K562 (cell line): Measurements from ENCODE around the gene DBNDD1. TPM values are rescaled to one million over a fixed set of nuclear protein-coding genes. Genes with fewer than 3 reads are reported as not detected.

Experiments
- ATAC-seq: fragments of 200-7000 bp; cut with Tn5 transposase; 3 replicates; pipeline ENCODE4 v1.9.1; 2020; ENCODE audit warnings: moderate library complexity
- BruUV-seq: library from RNA; stranded (reverse); fragments of 400-500 nt; replicated peaks from 2 replicates; lab custom pipeline; 2021; lab: Mats Ljungman, UMichigan
- CTCF ChIA-PET: fragments of 300-600 bp; formaldehyde crosslinking; extraction: SDS; loops from one replicate; lab custom pipeline; 2021; ENCODE audit warnings: low intra/inter-chr PET ratio; lab: Yijun Ruan, JAX
- POLR2A ChIA-PET: fragments of 300-600, 350-650 bp; sonication (Branson Sonifier 250); formaldehyde crosslinking; extraction: SDS; loops from one replicate; lab custom pipeline; 2021; ENCODE audit warnings: antibody characterized with exemption, inconsistent platforms; lab: Yijun Ruan, JAX
- DNase-seq, 4 experiments: peaks; one replicate each; pipeline versions ENCODE4 v3.0.0 to v3.0.0-alpha.2; 2011 to 2018; ENCODE audit warnings: low spot score in 3 of 4, mixed read lengths in 3 of 4; ENCODE audit errors: extremely low read depth in 1 of 4
- FAIRE-seq: peaks from 2 replicates; lab custom pipeline; 2011; peaks lifted over from hg19 to GRCh38; lab: Jason Lieb, UNC
- H2AFZ ChIP-seq: 2 replicates; pipeline ENCODE4 v1.6.0; 2011; ENCODE audit warnings: low read depth, low read length, control low read depth, inconsistent platforms
- H3K27ac ChIP-seq: fragments of 200-600 bp; 3 replicates; pipeline ENCODE4 v1.8.0; 2011; ENCODE audit warnings: low read depth, mild to moderate bottlenecking, control low read depth, inconsistent platforms, low read length, moderate library complexity, mixed read lengths; ENCODE audit errors: extremely low read depth
- H3K27me3 ChIP-seq, 2 experiments: fragments of 300-600 bp in 1 of 2; 2 replicates in 1 of 2; 3 replicates in 1 of 2; pipeline versions ENCODE4 v1.6.0 to v1.8.0; 2011; ENCODE audit warnings: inconsistent platforms in 2 of 2, low read length in 2 of 2, mild to moderate bottlenecking in 1 of 2, mixed read lengths in 1 of 2, moderate library complexity in 1 of 2; ENCODE audit not compliant: control insufficient read depth in 2 of 2, insufficient read depth in 2 of 2
- H3K36me3 ChIP-seq: fragments of 300-600 bp; 3 replicates; pipeline ENCODE4 v1.8.0; 2011; ENCODE audit warnings: mild to moderate bottlenecking, low read length, inconsistent platforms; ENCODE audit not compliant: control insufficient read depth, insufficient read depth
- H3K4me1 ChIP-seq, 2 experiments: fragments of 200-600 bp in 1 of 2; replicated peaks in 1 of 2; 2 replicates in 1 of 2; 3 replicates in 1 of 2; pipeline versions ENCODE4 v1.5.1 to v1.8.0; 2011; ENCODE audit warnings: inconsistent platforms in 2 of 2, low read length in 2 of 2, mild to moderate bottlenecking in 1 of 2, mixed read lengths in 1 of 2, moderate library complexity in 1 of 2; ENCODE audit not compliant: control insufficient read depth in 2 of 2, insufficient read depth in 2 of 2
- H3K4me2 ChIP-seq: 2 replicates; pipeline ENCODE4 v1.6.1; 2011; ENCODE audit warnings: low read length, control low read depth, inconsistent platforms, mixed read lengths; ENCODE audit not compliant: insufficient read depth
- H3K4me3 ChIP-seq: fragments of 200-600 bp; sonication (generic), shearing (Covaris generic); 2 replicates; pipeline ENCODE4 v1.5.1; 2016; ENCODE audit warnings: control low read depth, inconsistent platforms
- H3K79me2 ChIP-seq: fragments of 200-600 bp; 3 replicates; pipeline ENCODE4 v1.8.0; 2011; ENCODE audit warnings: low read length, inconsistent platforms; ENCODE audit not compliant: control insufficient read depth, insufficient read depth
- H3K9ac ChIP-seq, 2 experiments: 2 replicates each; pipeline versions ENCODE4 v1.6.0 to v1.6.1; 2011; ENCODE audit warnings: low read depth in 2 of 2, low read length in 2 of 2, control low read depth in 1 of 2, inconsistent platforms in 1 of 2, mild to moderate bottlenecking in 1 of 2, mixed read lengths in 1 of 2; ENCODE audit not compliant: insufficient read depth in 1 of 2
- H3K9me1 ChIP-seq: one replicate; pipeline ENCODE4 v1.6.0; 2011; ENCODE audit warnings: inconsistent platforms, mild to moderate bottlenecking, low read length, moderate library complexity; ENCODE audit not compliant: control insufficient read depth, insufficient read depth
- H3K9me3 ChIP-seq: replicated peaks from 2 replicates; pipeline ENCODE4 v1.5.1; 2011; ENCODE audit warnings: low read depth, low read length, inconsistent platforms; ENCODE audit not compliant: control insufficient read depth, insufficient read depth
- H4K20me1 ChIP-seq: replicated peaks from 2 replicates; pipeline ENCODE4 v1.6.1; 2011; ENCODE audit warnings: low read length, inconsistent platforms, mixed read lengths; ENCODE audit not compliant: control insufficient read depth, insufficient read depth
- HDAC1 ChIP-seq, 2 experiments: fragments of 450-650 bp; IDR thresholded peaks; 2 replicates each; pipeline ENCODE4 v1.6.1; 2016 to 2017; ENCODE audit warnings: inconsistent platforms in 1 of 2, mild to moderate bottlenecking in 1 of 2, moderate library complexity in 1 of 2
- PTRF ChIP-seq: fragments of 450-650 bp; IDR thresholded peaks from 2 replicates; pipeline ENCODE4 v1.6.1; 2016; ENCODE audit warnings: mild to moderate bottlenecking, missing genetic modification characterization, missing compliant biosample characterization
- SPI1 ChIP-seq: IDR thresholded peaks from 2 replicates; pipeline ENCODE4 v1.6.1; 2011; ENCODE audit warnings: low read depth, low read length, control low read depth, borderline replicate concordance
- TFAM ChIP-seq: fragments of 250-450 bp; sonication (Bioruptor Pico); conservative IDR thresholded peaks from 2 replicates; pipeline ENCODE4 v1.5.0; 2021; ENCODE audit warnings: mild to moderate bottlenecking, moderate library complexity
- ZBTB40 ChIP-seq, 2 experiments: fragments of 450-650 bp in 1 of 2; sonication (generic) in 1 of 2; formaldehyde crosslinking in 1 of 2; IDR thresholded peaks; 2 replicates each; pipeline versions ENCODE4 v1.7.1 to v1.9.0; 2016 to 2022; ENCODE audit warnings: inconsistent platforms in 1 of 2, mild to moderate bottlenecking in 1 of 2, missing genetic modification reagents in 1 of 2
- WGBS: fragments of 100-300 bp; shearing (Covaris generic); methylation state at CpG from one replicate; pipeline ENCODE4 v1.1.6; 2016; ENCODE audit warnings: low coverage, mixed read lengths; ENCODE audit not compliant: insufficient coverage; ENCODE audit errors: missing lambda C conversion rate; 5-methylcytosine and 5-hydroxymethylcytosine counted together
- in situ Hi-C: fragments of 300-500 bp; cut with MboI; formaldehyde crosslinking; loops from 4 replicates; pipeline ENCODE4 v1.15.0; 2018; ENCODE audit warnings: inconsistent platforms, mixed read lengths
- intact Hi-C: fragments of 100-400 bp; cut with micrococcal nuclease; formaldehyde crosslinking; loops from 2 replicates; pipeline ENCODE4 v1.14.2; 2022
- polyA plus RNA-seq, 8 experiments: library from polyadenylated mRNA; depleted of rRNA in 4 of 8; stranded (reverse) in 5 of 8; unstranded in 3 of 8; fragments of >200 nt; fragmentation: Nextera tagmentation in 2 of 8; fragmentation: Illumina TruSeq in 1 of 8; extraction: Ambion mirVana in 2 of 8; extraction: Trizol in 1 of 8; gene quantifications; 2 replicates each; pipeline versions ENCODE4 v1.2.1 to v1.2.3, GENCODE V29; 2011 to 2014; ENCODE audit warnings: inconsistent platforms in 1 of 8, missing spikeins in 1 of 8
- total RNA-seq, 7 experiments: library from RNA; depleted of rRNA in 6 of 7; stranded (reverse); fragments of >200 nt in 6 of 7; fragmentation: Illumina TruSeq in 2 of 7; extraction: Trizol in 2 of 7; gene quantifications; 2 replicates each; pipeline versions ENCODE4 v1.2.1 to v1.2.3, GENCODE V29; 2011 to 2021; ENCODE audit warnings: low replicate concordance in 1 of 7

The DBNDD1 gene
- total and polyA plus RNA-seq, 9 of the 15 experiments (the other 6 are each of a cell fraction or from before 2014, with no cell fraction given) = 0.55 to 13.0 (median 5.8) TPM

DNA sequence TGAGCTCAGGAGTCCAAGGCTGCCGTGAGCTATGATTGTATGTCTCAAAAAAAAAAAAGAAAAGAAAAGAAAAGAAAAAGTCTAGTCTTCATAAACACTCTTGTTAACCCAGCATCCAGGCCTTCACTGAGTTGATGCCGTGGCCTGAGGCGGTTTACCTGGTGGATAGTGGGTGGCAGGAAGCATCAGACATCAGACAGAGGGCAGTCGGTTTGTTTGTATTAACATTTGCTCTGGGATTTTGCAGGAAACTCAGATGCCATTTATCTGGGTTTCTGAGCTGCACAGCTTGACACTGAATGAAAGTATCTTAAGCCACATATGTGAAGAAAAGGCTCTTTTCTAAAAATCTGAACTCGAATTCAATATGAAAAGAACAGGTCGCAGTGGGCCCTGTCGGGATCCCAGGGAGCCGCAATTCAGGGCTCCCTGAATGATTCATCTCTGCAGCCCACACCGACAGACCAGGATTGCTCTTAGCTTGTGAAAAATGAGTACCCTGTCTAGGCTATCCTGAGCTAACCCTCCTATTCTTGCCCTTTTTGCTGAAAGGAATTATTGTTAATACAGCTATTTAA, 1.1 kb upstream of the DBNDD1 start:
- in situ Hi-C loops = no loop called here

More for the DNA sequence above, 1.1 kb upstream of the DBNDD1 start:
- 39% methylated on average over 9 of the region's 9 CpGs for WGBS
- Histone ChIP-seq H3K9me3 (no peaks in the 10 kb centered on the region), H3K4me1 (peaks cover 16 to 46% of the 10 kb centered on the region in 2 experiments; a peak in 4 of 5 replicates), H4K20me1 (no peaks in the 10 kb centered on the region), H3K27ac (peak overlapping the region; percentile 65), H3K79me2 (peaks cover 16% of the 10 kb centered on the region), H2AFZ (peak overlapping the region; percentile 89), H3K4me3 (peak overlapping the region; percentile 67), H3K9ac (peak overlapping the region; percentile 72 to 93; a peak in 3 of 4 replicates), H3K36me3 (0 out of 3 replicates have a peak, but pooled peaks cover 5% of the 10 kb centered on the region), H3K9me1 (no peaks in the 10 kb centered on the region), H3K27me3 (no peaks in the 10 kb centered on the region; a peak in 1 of 5 replicates), H3K4me2 (peak overlapping the region; percentile 88)
- no peak for TF ChIP-seq PTRF (tag)
- no peak for TF ChIP-seq SPI1
- peak; percentile 53; the same call in 1 of the 2 replicates for TF ChIP-seq ZBTB40 (IDR thresholded peaks at IDR 0.05)
- no peak for TF ChIP-seq ZBTB40 (CRISPR knock-in tag; IDR thresholded peaks at IDR 0.05)
- TF ChIP-seq HDAC1 (IDR thresholded peaks at IDR 0.05) = no peak
- TF ChIP-seq TFAM (CRISPR knock-in tag) = no peak
- POLR2A ChIA-PET = interaction anchor here (0.6 to 1.4 kb wide), 7 partner anchors 13 to 457 kb away, joined by 3 to 5 read pairs (median 3); partner anchors contain the start of gene PRDM7
- intact Hi-C loops = no loop called here
- ATAC-seq (no peak), DNase-seq (no peak), FAIRE-seq (no peak)
- TSS peak; percentile 43 for BruUV-seq
- CTCF ChIA-PET = no interaction called here
